HG03457 (cell line): Measurements from ENCODE around the gene NPAS3.
A peak's percentile ranks its signal among the peaks of the same experiment; 100 is the strongest.

ENCODE experiments used
- ATAC-seq: cut with Tn5 transposase; IDR thresholded peaks from one replicate; pipeline ENCODE4 v1.9.1; 2021; ENCODE audit warnings: moderate number of reproducible peaks; ENCODE audit not compliant: unreplicated experiment

Gene NPAS3

GRCh38 chr14:33767586-33768457, 829.1 kb downstream of the NPAS3 start:
- ATAC-seq = no peak

DNA sequence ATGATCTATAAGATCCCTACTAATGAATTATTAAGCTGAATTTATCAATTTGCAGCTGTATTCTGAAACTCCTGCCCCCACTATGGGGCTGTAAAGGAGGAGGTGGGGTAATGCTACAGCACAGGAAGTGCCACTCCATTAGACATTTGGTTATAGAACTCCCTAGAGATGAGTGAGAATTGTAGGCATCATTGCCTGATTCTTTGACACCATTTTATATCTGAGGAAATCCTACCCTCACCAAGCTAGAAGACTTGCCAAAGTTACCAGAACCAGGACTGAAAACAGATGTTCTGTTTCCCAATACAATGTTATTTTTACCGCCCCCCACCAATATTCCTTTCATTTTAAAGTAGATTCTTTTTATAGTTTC, 829.8 kb downstream of the NPAS3 start:
- no peak for ATAC-seq

- no peak for ATAC-seq
These were observed 834.7 kb downstream of the NPAS3 start for GRCh38 chr14:33773205-33774030.

- no peak for ATAC-seq
These were observed 835.5 kb downstream of the NPAS3 start for GRCh38 chr14:33774161-33774560.

DNA sequence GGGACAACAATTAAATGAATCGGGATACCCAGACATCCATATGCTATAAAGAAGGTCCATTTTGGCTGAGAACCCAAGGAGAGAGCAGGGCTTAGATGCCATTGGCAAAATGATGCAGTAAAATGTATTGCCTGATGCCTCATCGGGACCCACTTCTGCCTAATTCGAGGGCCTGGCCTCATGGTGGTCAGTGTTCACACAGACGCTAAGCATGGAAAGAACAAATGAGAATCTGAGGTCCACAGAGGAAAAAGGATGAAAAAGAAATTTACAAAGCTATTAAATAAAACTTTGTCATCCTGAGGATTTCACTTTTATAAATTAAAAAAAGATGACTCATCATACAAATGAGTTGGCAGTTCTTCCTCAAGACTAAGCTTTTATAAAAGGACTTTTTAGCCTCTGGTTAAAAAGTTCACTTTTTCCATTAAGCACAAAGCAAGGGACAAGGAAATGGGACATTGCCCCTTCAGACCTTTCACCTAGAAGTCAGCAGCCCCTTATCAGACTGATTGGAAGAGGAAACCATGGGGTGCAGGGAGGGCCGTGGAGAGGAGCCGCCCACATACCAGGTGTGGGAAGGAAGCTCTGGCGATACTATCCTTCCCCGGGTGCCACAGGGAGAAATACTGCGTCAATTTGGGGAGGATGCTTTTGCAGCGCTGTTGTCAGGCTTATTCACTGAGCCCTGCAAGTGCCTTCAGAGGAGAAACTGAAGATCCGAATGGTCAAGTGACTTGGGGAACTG, 836.2 kb downstream of the NPAS3 start:
- ATAC-seq = no peak

GRCh38 chr14:33776871-33777270, 838.2 kb downstream of the NPAS3 start:
- no peak for ATAC-seq

DNA sequence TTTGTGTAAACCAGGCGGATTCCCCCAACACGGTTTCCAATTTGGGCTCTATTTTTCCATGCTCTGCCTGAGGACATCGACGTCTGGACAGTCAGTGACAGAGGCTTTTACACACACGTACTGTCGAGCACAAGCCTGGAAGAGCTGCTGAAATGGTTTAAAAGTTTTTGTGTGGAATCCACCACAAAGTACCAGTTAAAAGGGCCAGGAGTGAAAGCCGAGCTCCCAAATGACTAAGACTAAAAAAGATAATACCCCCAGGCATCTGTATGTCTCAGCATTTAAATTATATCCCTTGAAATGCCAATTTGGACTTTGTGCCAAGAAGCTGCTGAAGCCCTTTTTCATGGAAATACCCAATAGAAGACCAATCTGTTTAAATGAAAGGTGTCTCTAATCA, 839.0 kb downstream of the NPAS3 start:
- ATAC-seq = no peak

DNA sequence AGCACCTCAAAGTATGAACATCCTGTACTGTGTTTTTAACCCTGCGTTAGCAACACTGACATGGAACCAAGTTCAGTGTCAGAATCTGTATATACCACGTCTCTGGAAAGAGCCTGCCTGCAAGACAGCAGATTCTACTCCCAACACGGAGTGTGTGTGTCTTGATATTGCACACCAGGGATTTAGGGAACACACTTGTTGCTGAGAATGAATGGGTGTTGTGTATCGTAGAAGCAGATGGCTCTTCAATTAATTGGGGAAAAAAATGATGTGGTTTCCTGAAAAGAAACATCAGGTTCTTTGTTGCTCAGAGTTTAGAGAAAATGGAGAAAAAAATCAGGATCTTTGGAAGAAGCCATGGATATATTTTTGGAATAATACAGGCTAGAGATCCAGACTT, 841.4 kb downstream of the NPAS3 start:
- no peak for ATAC-seq

DNA sequence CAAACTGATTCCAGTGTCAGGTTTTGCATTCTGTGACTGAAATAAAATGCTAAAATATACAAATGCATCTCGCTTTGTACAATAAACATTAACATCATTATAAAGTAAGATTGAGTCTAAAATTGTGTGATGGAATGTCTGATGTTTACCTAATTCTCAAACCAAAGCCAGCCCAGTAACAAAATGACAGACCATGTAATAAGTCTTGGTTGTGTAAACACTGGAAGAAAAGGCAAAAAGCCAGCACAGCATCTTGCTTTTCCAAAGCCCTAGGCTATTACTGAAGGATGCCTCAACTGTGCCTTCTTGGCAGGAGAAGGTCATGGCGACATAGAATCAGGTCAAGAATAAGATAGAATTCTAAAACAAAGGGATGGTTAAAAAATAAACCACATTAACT, 842.6 kb downstream of the NPAS3 start:
- ATAC-seq = no peak

DNA sequence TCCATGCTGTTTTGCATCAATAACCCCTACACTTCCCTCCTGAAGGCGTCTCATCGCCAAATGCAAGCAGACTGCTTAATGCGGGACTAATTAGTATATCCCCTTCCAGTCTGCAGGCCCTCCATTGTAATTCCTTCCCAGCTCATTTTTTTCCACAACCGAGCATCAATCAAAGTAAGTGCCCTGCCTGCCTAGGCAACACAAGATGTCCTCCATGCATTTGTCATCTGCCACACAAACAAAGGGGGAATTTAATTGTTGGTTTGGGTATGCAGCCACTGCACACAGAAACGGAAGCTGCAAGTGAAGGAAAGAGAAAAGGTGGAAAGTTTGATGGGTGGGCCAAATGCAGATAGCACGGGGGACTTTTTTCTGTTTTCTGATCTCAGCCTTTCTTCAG, 844.2 kb downstream of the NPAS3 start:
- ATAC-seq = no peak

GRCh38 chr14:33786091-33786825, 847.6 kb downstream of the NPAS3 start:
- no peak for ATAC-seq

DNA sequence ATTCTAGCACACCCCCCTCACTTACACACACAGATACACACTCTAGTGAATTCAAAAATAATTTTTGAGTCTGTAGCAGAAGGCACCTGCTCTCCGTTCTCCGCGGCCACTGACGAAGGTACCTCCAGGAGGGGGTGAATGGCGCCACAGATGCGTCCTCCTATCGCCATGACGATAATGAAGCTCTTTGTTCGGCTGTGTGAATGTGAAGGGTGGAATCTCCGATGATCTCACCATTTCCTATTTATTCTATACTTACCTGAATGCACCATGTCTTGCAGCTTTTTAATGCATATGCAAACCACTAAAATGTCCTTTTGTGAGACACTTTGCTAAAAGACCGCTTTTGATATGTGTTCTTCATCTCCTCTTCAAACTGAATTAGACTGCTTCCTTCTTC, 849.5 kb downstream of the NPAS3 start:
- ATAC-seq = no peak

- ATAC-seq = no peak
These were observed 852.3 kb downstream of the NPAS3 start for GRCh38 chr14:33790996-33791395.

GRCh38 chr14:33792009-33792719, 853.5 kb downstream of the NPAS3 start:
- peak; percentile 46 for ATAC-seq

DNA sequence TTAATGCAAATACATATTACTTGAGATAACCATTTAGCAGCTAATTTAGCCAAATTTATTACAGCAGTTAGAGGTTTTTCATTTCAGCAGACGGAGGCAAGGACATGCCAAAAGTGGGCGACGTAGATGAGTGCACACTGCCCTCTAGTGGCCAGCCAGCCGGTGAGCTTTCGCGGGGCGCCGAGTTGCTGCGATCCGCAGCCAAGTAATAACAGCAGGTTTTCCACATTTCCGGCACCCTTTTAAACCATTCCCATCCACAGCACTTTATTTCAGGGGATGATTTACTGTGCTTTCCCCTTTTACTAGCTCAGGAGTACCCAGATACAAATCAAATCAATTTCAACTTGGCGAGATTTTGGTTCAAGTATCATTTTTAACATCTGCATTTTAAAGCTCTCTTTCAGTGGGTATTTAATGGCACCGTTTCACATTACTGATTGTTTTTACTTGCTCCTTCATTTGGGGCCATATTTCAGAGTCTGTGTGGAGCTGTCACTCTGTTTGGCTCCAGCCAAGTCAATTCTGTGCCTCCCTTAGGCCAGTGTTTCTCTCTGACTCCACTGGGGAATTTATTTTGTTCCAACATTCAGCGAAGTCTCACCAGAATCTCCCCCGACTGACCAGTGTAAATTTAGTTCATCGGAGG, 854.2 kb downstream of the NPAS3 start:
- ATAC-seq = no peak

GRCh38 chr14:33793398-33794110, 854.9 kb downstream of the NPAS3 start:
- ATAC-seq = no peak

DNA sequence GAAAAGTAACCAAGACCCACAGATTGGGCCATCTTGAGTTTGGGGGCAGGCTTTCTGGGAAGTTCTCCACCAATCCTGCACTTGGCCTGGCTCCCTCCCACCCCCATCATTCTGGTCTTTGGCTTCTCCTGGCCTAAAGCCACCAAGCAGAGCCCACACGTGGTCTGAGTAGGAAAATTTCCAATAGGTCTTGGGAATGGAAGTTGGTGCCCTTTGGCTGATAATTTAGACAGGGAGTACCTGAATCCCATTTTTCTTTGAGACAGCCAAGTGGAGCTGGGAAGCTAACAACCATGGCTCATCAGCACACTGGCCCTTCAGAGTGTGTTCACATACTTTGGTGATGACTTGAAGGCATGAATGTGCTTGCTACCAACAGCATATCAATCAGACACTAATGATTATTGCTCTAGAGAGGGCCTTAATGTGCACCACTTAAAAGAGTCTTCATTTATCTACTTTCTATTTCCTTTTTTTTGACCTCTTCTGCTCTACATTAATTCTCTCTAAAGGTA, 856.2 kb downstream of the NPAS3 start:
- ATAC-seq = no peak

- no peak for ATAC-seq
These were observed 857.7 kb downstream of the NPAS3 start for GRCh38 chr14:33796356-33796755.
